Stimulated activated naive CD8-positive, alpha-beta T cell treated with anti-CD3 and anti-CD28 coated beads, Interleukin-15, amount 100 ng/mL, for 72 hours (primary cell): ENCODE measurements around the gene OLFM1.
"Not testable (repeated sequence)": the region's sequence is repeated elsewhere in the genome, so short reads cannot be mapped to it uniquely, and the experiment has no call there.

ENCODE experiments used
- ATAC-seq: fragments of 150-1000 bp; cut with Tn5 transposase; 2 replicates; pipeline ENCODE4 v1.10.0; 2021; ENCODE audit warnings: mild to moderate bottlenecking, moderate library complexity
- DNase-seq, 2 donors: peaks; one replicate each; pipeline ENCODE4 v3.0.0; 2021 to 2022
- H3K27ac Mint-ChIP-seq, 2 donors: one replicate each; pipeline ENCODE4 v1.8.0; 2022; ENCODE audit warnings: mild to moderate bottlenecking in 2 of 2, mixed read lengths in 2 of 2, moderate library complexity in 2 of 2
- H3K27me3 Mint-ChIP-seq: one replicate; pipeline ENCODE4 v1.8.0; 2022; ENCODE audit warnings: mixed read lengths
- H3K4me1 Mint-ChIP-seq: one replicate; pipeline ENCODE4 v1.8.0; 2022; ENCODE audit warnings: mild to moderate bottlenecking, mixed read lengths
- H3K4me3 Mint-ChIP-seq, 2 donors: one replicate each; pipeline ENCODE4 v1.8.0; 2022; ENCODE audit warnings: mild to moderate bottlenecking in 2 of 2, mixed read lengths in 2 of 2, moderate library complexity in 1 of 2
- H3K9me3 Mint-ChIP-seq, 2 donors: one replicate each; pipeline ENCODE4 v1.8.0; 2022; ENCODE audit warnings: mixed read lengths in 2 of 2

The OLFM1 gene

GRCh38 chr9:135050072-135050990, 37.1 kb upstream of the OLFM1 start:
- peaks cover 40% of the 10 kb centered on the region for H3K27me3 Mint-ChIP-seq
- no peaks in the 10 kb centered on the region for H3K4me1 Mint-ChIP-seq
- no peak overlapping the region for H3K4me3 Mint-ChIP-seq
- no peaks in the 10 kb centered on the region for H3K9me3 Mint-ChIP-seq
- no peak overlapping the region for H3K27ac Mint-ChIP-seq
- DNase-seq (no peak), ATAC-seq (no peak)

GRCh38 chr9:135051316-135052038, 36.0 kb upstream of the OLFM1 start:
- no peak for ATAC-seq
- no peaks in the 10 kb centered on the region for H3K9me3 Mint-ChIP-seq
- H3K27me3 Mint-ChIP-seq = peaks cover 45% of the 10 kb centered on the region
- no peak overlapping the region for H3K27ac Mint-ChIP-seq
- H3K4me3 Mint-ChIP-seq = no peak overlapping the region
- DNase-seq = no peak
- no peaks in the 10 kb centered on the region for H3K4me1 Mint-ChIP-seq

- Mint-ChIP-seq H3K27ac (no peak overlapping the region), H3K4me3 (no peak overlapping the region), H3K27me3 (peaks cover 53% of the 10 kb centered on the region), H3K9me3 (no peaks in the 10 kb centered on the region), H3K4me1 (no peaks in the 10 kb centered on the region)
- no peak for ATAC-seq
- no peak for DNase-seq
Measured at GRCh38 chr9:135053133-135053532, 34.3 kb upstream of the OLFM1 start.

- ATAC-seq (no peak), DNase-seq (no peak)
- no peaks in the 10 kb centered on the region for H3K9me3 Mint-ChIP-seq
- no peak overlapping the region for H3K27ac Mint-ChIP-seq
- H3K27me3 Mint-ChIP-seq = peaks cover 47% of the 10 kb centered on the region
- no peaks in the 10 kb centered on the region for H3K4me1 Mint-ChIP-seq
- no peak overlapping the region for H3K4me3 Mint-ChIP-seq
Measured at GRCh38 chr9:135055181-135055580, 32.3 kb upstream of the OLFM1 start.

GRCh38 chr9:135056541-135056940, 30.9 kb upstream of the OLFM1 start:
- H3K27me3 Mint-ChIP-seq = peaks cover 45% of the 10 kb centered on the region

GRCh38 chr9:135060461-135061116, 26.9 kb upstream of the OLFM1 start:
- peaks cover 30% of the 10 kb centered on the region for H3K27me3 Mint-ChIP-seq
- DNase-seq = no peak
- peaks cover 12 to 28% of the 10 kb centered on the region in 2 donors for H3K9me3 Mint-ChIP-seq
- no peak overlapping the region for H3K27ac Mint-ChIP-seq
- no peak overlapping the region for H3K4me3 Mint-ChIP-seq
- no peaks in the 10 kb centered on the region for H3K4me1 Mint-ChIP-seq
- ATAC-seq = no peak

More at GRCh38 chr9:135056541-135056940, 30.9 kb upstream of the OLFM1 start:
- H3K4me3 Mint-ChIP-seq = no peak overlapping the region
- H3K27ac Mint-ChIP-seq = no peak overlapping the region
- H3K4me1 Mint-ChIP-seq = no peaks in the 10 kb centered on the region
- DNase-seq = no peak
- no peak for ATAC-seq
- H3K9me3 Mint-ChIP-seq = no peaks in the 10 kb centered on the region

- no peak for ATAC-seq
- Mint-ChIP-seq H3K4me1 (no peaks in the 10 kb centered on the region), H3K4me3 (no peak overlapping the region), H3K9me3 (peaks cover 12 to 35% of the 10 kb centered on the region in 2 donors), H3K27ac (no peak overlapping the region), H3K27me3 (peaks cover 29% of the 10 kb centered on the region)
- no peak for DNase-seq
Measured at GRCh38 chr9:135061441-135061840, 26.0 kb upstream of the OLFM1 start.

- Mint-ChIP-seq H3K27me3 (peaks cover 21% of the 10 kb centered on the region), H3K4me3 (no peak overlapping the region), H3K27ac (no peak overlapping the region), H3K4me1 (no peaks in the 10 kb centered on the region), H3K9me3 (peaks cover 12 to 35% of the 10 kb centered on the region in 2 donors)
- ATAC-seq (no peak), DNase-seq (no peak)
Measured at GRCh38 chr9:135062254-135062653, 25.2 kb upstream of the OLFM1 start.

GRCh38 chr9:135063466-135063865, 24.0 kb upstream of the OLFM1 start:
- H3K4me3 Mint-ChIP-seq, ATAC-seq, H3K4me1 Mint-ChIP-seq, DNase-seq, H3K27ac Mint-ChIP-seq: not testable (repeated sequence)
- peaks cover 12 to 35% of the 10 kb centered on the region in 2 donors for H3K9me3 Mint-ChIP-seq
- peaks cover 30% of the 10 kb centered on the region for H3K27me3 Mint-ChIP-seq

- Mint-ChIP-seq H3K9me3 (peaks cover 12 to 35% of the 10 kb centered on the region in 2 donors), H3K27me3 (peaks cover 34% of the 10 kb centered on the region)
- DNase-seq, H3K27ac Mint-ChIP-seq, ATAC-seq, H3K4me1 Mint-ChIP-seq, H3K4me3 Mint-ChIP-seq: not testable (repeated sequence)
Measured at GRCh38 chr9:135063888-135064287, 23.6 kb upstream of the OLFM1 start.

GRCh38 chr9:135065151-135065550, 22.3 kb upstream of the OLFM1 start:
- no peak for ATAC-seq

GRCh38 chr9:135065804-135066203, 21.7 kb upstream of the OLFM1 start:
- H3K4me1 Mint-ChIP-seq = no peaks in the 10 kb centered on the region
- H3K27ac Mint-ChIP-seq = no peak overlapping the region
- peaks cover 44% of the 10 kb centered on the region for H3K27me3 Mint-ChIP-seq
- DNase-seq (no peak), ATAC-seq (no peak)
- H3K4me3 Mint-ChIP-seq = no peak overlapping the region
- H3K9me3 Mint-ChIP-seq = peaks cover 12 to 35% of the 10 kb centered on the region in 2 donors

More at GRCh38 chr9:135065151-135065550, 22.3 kb upstream of the OLFM1 start:
- Mint-ChIP-seq H3K9me3 (peaks cover 12 to 35% of the 10 kb centered on the region in 2 donors), H3K27ac (no peak overlapping the region), H3K4me3 (no peak overlapping the region), H3K4me1 (no peaks in the 10 kb centered on the region), H3K27me3 (peaks cover 45% of the 10 kb centered on the region)
- no peak for DNase-seq

GRCh38 chr9:135066291-135066690, 21.2 kb upstream of the OLFM1 start:
- DNase-seq = no peak
- peaks cover 42% of the 10 kb centered on the region for H3K27me3 Mint-ChIP-seq
- no peaks in the 10 kb centered on the region for H3K4me1 Mint-ChIP-seq
- H3K9me3 Mint-ChIP-seq = peaks cover 12 to 35% of the 10 kb centered on the region in 2 donors
- no peak overlapping the region for H3K4me3 Mint-ChIP-seq
- no peak for ATAC-seq
- H3K27ac Mint-ChIP-seq = no peak overlapping the region

GRCh38 chr9:135067096-135067710, 20.3 kb upstream of the OLFM1 start:
- H3K27ac Mint-ChIP-seq = no peak overlapping the region
- no peak overlapping the region for H3K4me3 Mint-ChIP-seq
- no peaks in the 10 kb centered on the region for H3K4me1 Mint-ChIP-seq
- peaks cover 12 to 35% of the 10 kb centered on the region in 2 donors for H3K9me3 Mint-ChIP-seq
- no peak for DNase-seq
- peaks cover 42% of the 10 kb centered on the region for H3K27me3 Mint-ChIP-seq
- no peak for ATAC-seq

- H3K4me3 Mint-ChIP-seq = no peak overlapping the region
- H3K9me3 Mint-ChIP-seq = peaks cover 7 to 20% of the 10 kb centered on the region in 2 donors
- peak overlapping the region in 1 of 2 donors; percentile 5 for H3K27ac Mint-ChIP-seq
- ATAC-seq (no peak), DNase-seq (no peak)
- H3K27me3 Mint-ChIP-seq = peaks cover 57% of the 10 kb centered on the region
- no peaks in the 10 kb centered on the region for H3K4me1 Mint-ChIP-seq
Measured at GRCh38 chr9:135068776-135069415, 18.6 kb upstream of the OLFM1 start.
